ENCODE data around the gene BUB1B.

- no peak for TF ChIP-seq CTCF (conservative IDR thresholded peaks at IDR 0.05; ENCODE audit: low read length)
- TF ChIP-seq EZH2phosphoT487 (IDR thresholded peaks at IDR 0.05; ENCODE audit: borderline replicate concordance, low read depth, low read length), result no peak
Observed at GRCh38 chr15:40136470-40137302, 24.2 kb upstream of the BUB1B start.

Measured in OCI-LY7 (cell line).